Lung (tissue), 12 donors: ENCODE data around the gene CDC25B. TPM values are rescaled to one million over a fixed set of nuclear protein-coding genes. Genes with fewer than 3 reads are reported as not detected.

ENCODE experiments used
- ATAC-seq: fragments of 200-7000 bp; cut with Tn5 transposase; one replicate; pipeline ENCODE4 v1.9.1; 2020; ENCODE audit warnings: moderate number of reproducible peaks; ENCODE audit not compliant: insufficient read depth, low FRiP score
- DNase-seq, 3 donors: peaks; one replicate each; pipeline ENCODE4 v3.0.0-alpha.2; 2013 to 2017
- H3K27ac ChIP-seq, 2 donors: one replicate each; pipeline ENCODE4 v1.5.1; 2013; ENCODE audit warnings: mild to moderate bottlenecking in 2 of 2, moderate library complexity in 2 of 2, control low read depth in 1 of 2, inconsistent platforms in 1 of 2, low read depth in 1 of 2, low read length in 1 of 2
- H3K27me3 ChIP-seq, 3 donors: one replicate each; pipeline ENCODE4 v1.5.1; 2013; ENCODE audit warnings: low read length in 2 of 3; ENCODE audit not compliant: control insufficient read depth in 3 of 3, insufficient read depth in 3 of 3
- H3K36me3 ChIP-seq, 4 donors: one replicate each; pipeline ENCODE4 v1.5.1; 2013; ENCODE audit warnings: low read length in 4 of 4, mild to moderate bottlenecking in 1 of 4, moderate library complexity in 1 of 4; ENCODE audit not compliant: control insufficient read depth in 4 of 4, insufficient read depth in 4 of 4
- H3K4me1 ChIP-seq, 5 donors: one replicate each; pipeline ENCODE4 v1.5.1; 2013; ENCODE audit warnings: low read length in 5 of 5, mild to moderate bottlenecking in 2 of 5, moderate library complexity in 1 of 5; ENCODE audit not compliant: control insufficient read depth in 5 of 5, insufficient read depth in 5 of 5
- H3K4me3 ChIP-seq: one replicate; pipeline ENCODE4 v1.5.1; 2013; ENCODE audit warnings: mild to moderate bottlenecking, control low read depth, moderate library complexity
- H3K9ac ChIP-seq, 2 donors: one replicate each; pipeline ENCODE4 v1.5.1; 2013; ENCODE audit warnings: low read length in 2 of 2, control low read depth in 1 of 2; ENCODE audit not compliant: insufficient read depth in 1 of 2
- H3K9me3 ChIP-seq, 4 donors: one replicate each; pipeline ENCODE4 v1.5.1; 2013; ENCODE audit warnings: low read length in 3 of 4, mild to moderate bottlenecking in 1 of 4, moderate library complexity in 1 of 4; ENCODE audit not compliant: control insufficient read depth in 4 of 4, insufficient read depth in 3 of 4
- CTCF ChIP-seq: IDR thresholded peaks from 2 replicates; pipeline ENCODE4 v1.5.1; 2012; ENCODE audit warnings: mild to moderate bottlenecking; ENCODE audit errors: control extremely low read depth, extremely low read depth
- WGBS, 2 donors: extraction: QIAGEN DNeasy Blood & Tissue Kit; methylation state at CpG; one replicate each; pipeline ENCODE4 v1.1.7; 2013; 5-methylcytosine and 5-hydroxymethylcytosine counted together
- polyA plus RNA-seq, 2 donors: library from polyadenylated mRNA; stranded (reverse); fragments of 200-250 nt; gene quantifications; one replicate each; pipeline ENCODE4 v1.2.1, GENCODE V29; 2013
- total RNA-seq, 2 donors: library from RNA; depleted of rRNA in 1 of 2; stranded (reverse); fragments of >200 nt in 1 of 2; gene quantifications; one replicate each; pipeline ENCODE4 v1.2.1, GENCODE V29; 2014 to 2021
- donor health status: control.
- donor health status: control.
- donor health status: Bipolar disorder and iron deficiency.
- donor health status: healthy.
- donor health status: DM: yes; HTN: yes; CAD: no.

CDC25B gene
- total and polyA plus RNA-seq, 4 donors = 47.9 to 88.5 (median 67.1) TPM

- 1% methylated on average over 51 of the region's 51 CpGs for WGBS, 2 donors
- Histone ChIP-seq H3K36me3 (no peaks in the 10 kb centered on the region), H3K4me3 (peak overlapping the region; percentile 71), H3K9ac (peak overlapping the region; percentile 85 to 94), H3K4me1 (peaks cover 0 to 32% (median 9%) of the 10 kb centered on the region in 5 donors), H3K27ac (peak overlapping the region; percentile 80 to 95), H3K9me3 (no peaks in the 10 kb centered on the region), H3K27me3 (no peaks in the 10 kb centered on the region)
- TF ChIP-seq CTCF = peak; percentile 37
- DNase-seq = peak; percentile 80 to 87 (median 83)
- ATAC-seq = peak; percentile 25
Observed at GRCh38 chr20:3768342-3769130, 27.6 kb upstream of the CDC25B start.

- 56 to 75% methylated on average over 7 of the region's 7 CpGs for WGBS, 2 donors
- Histone ChIP-seq H3K27ac (no peak overlapping the region), H3K4me3 (no peak overlapping the region), H3K36me3 (no peaks in the 10 kb centered on the region), H3K9ac (no peak overlapping the region), H3K4me1 (peaks cover 0 to 18% (median 4%) of the 10 kb centered on the region in 5 donors), H3K27me3 (no peaks in the 10 kb centered on the region), H3K9me3 (no peaks in the 10 kb centered on the region)
- DNase-seq = no peak
- ATAC-seq = no peak
- TF ChIP-seq CTCF = no peak
Observed at GRCh38 chr20:3771552-3772058, 24.5 kb upstream of the CDC25B start.

GRCh38 chr20:3775457-3776108 is 20.5 kb upstream of the CDC25B start:
- 94 to 95% methylated on average over 4 of the region's 4 CpGs for WGBS, 2 donors
- DNase-seq = no peak

More at GRCh38 chr20:3775457-3776108, 20.5 kb upstream of the CDC25B start:
- no peak for TF ChIP-seq CTCF
- no peaks in the 10 kb centered on the region for H3K36me3 ChIP-seq
- H3K27me3 ChIP-seq = peaks cover 0 to 26% (median 24%) of the 10 kb centered on the region in 3 donors
- peaks cover 0 to 18% (median 5%) of the 10 kb centered on the region in 5 donors for H3K4me1 ChIP-seq
- no peaks in the 10 kb centered on the region for H3K9me3 ChIP-seq
- H3K9ac ChIP-seq = no peak overlapping the region
- ATAC-seq = no peak
- H3K4me3 ChIP-seq = no peak overlapping the region
- H3K27ac ChIP-seq = no peak overlapping the region
